D721Med (cell line): ENCODE data around the gene TAX1BP1.

Experiments used
- DNase-seq: peaks from one replicate; pipeline ENCODE4 v3.0.0; 2011; ENCODE audit warnings: low spot score; ENCODE audit not compliant: insufficient read length
- FAIRE-seq: peaks from 2 replicates; lab custom pipeline; 2011; peaks lifted over from hg19 to GRCh38; lab: Jason Lieb, UNC
- TF ChIP-seq, protein P1 (sequence below): IDR thresholded peaks from 2 replicates; pipeline ENCODE4 v1.5.1; 2012; ENCODE audit warnings: mild to moderate bottlenecking, control low read depth; ENCODE audit not compliant: insufficient read depth; ENCODE audit errors: missing control alignments

The TAX1BP1 gene

GRCh38 chr7:27822245-27822644 lies 82.3 kb downstream of the TAX1BP1 start:
- DNase-seq (no peak), FAIRE-seq (peak; percentile 60)
- TF ChIP-seq, protein P1, sequence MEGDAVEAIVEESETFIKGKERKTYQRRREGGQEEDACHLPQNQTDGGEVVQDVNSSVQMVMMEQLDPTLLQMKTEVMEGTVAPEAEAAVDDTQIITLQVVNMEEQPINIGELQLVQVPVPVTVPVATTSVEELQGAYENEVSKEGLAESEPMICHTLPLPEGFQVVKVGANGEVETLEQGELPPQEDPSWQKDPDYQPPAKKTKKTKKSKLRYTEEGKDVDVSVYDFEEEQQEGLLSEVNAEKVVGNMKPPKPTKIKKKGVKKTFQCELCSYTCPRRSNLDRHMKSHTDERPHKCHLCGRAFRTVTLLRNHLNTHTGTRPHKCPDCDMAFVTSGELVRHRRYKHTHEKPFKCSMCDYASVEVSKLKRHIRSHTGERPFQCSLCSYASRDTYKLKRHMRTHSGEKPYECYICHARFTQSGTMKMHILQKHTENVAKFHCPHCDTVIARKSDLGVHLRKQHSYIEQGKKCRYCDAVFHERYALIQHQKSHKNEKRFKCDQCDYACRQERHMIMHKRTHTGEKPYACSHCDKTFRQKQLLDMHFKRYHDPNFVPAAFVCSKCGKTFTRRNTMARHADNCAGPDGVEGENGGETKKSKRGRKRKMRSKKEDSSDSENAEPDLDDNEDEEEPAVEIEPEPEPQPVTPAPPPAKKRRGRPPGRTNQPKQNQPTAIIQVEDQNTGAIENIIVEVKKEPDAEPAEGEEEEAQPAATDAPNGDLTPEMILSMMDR = no peak

DNA sequence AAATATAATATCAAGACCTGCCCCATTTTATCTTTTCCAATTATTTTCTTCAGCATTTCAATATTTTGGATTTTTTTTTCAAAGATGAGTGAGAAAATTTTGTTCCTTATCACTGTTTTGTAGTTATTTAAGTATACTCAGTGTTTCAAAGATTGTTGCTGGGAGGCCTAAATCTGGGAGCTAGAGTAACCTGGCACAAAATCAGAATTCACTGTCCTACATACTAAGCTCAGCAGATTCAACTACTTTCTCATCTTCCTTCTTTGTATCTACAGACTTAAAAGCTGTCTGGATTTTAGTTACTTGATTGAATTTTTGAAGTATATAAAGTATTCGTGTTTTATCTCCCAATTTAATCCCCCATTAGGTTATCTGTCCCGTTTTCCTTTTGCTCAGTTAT lies 85.9 kb downstream of the TAX1BP1 start:
- FAIRE-seq = no peak
- TF ChIP-seq, protein P1 = no peak
- no peak for DNase-seq

DNA sequence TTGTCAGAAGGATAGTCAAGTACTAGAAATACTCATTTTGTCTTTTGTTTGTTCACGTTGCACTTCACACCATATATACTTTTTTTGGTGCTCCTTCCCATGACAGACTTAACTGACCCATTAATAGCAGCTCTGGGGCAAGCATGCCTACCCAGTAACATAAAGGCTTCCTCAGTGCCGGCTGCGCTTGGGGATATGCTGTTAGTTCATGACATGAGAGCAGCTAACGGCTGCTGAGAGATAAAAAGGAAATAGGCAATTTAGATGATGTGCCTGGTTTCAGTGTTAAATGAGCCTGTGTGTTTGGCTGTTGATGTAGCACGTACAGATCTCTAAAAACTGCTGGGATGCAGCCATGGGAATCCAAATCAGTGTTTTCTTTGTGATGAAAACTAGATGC lies 86.4 kb downstream of the TAX1BP1 start:
- TF ChIP-seq, protein P1 = no peak
- DNase-seq (no peak), FAIRE-seq (no peak)

DNA sequence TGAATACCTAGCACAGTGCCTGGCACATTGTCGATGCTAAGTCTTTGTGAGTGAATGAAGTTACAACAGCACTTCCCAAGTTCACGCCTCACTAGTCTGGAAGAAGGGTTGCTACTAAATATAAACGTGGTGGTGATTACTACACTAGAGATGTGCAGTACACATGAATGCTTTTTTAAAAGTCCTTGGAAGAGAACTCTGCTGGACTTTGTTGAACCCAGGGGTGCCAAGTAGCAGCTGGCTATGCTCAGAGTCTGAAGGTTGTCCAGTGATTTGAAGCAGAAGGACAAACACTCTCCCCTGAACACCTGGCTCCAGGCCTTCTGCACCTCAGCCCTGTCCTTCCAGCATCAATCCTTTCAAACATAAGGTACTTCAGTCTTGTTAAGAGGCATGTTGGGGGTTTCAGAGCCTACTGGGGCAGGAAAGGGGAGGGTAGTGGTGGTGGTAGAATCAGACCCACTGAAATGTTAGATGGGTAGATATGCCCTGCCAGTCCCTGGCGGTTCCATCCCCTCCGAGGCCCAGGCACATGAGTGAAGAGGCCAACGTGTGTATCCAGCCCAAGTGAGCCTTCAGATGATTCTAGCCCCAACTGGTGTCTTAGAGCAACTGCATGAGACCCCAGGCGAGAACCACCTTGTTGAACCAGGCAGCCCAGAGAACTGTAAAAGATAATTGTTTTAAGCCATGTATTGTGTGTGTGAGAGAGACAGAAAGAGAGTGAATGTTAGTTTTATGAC lies 94.4 kb downstream of the TAX1BP1 start:
- no peak for DNase-seq
- TF ChIP-seq, protein P1 = no peak
- FAIRE-seq = no peak

- TF ChIP-seq, protein P1 = no peak
- DNase-seq (no peak), FAIRE-seq (no peak)
Observed at GRCh38 chr7:27835376-27835775, 95.4 kb downstream of the TAX1BP1 start.

- no peak for FAIRE-seq
- TF ChIP-seq, protein P1 = no peak
- no peak for DNase-seq
Observed at GRCh38 chr7:27836536-27836935, 96.6 kb downstream of the TAX1BP1 start.

GRCh38 chr7:27839099-27839498 lies 99.1 kb downstream of the TAX1BP1 start:
- TF ChIP-seq, protein P1 = no peak
- FAIRE-seq = no peak

More at GRCh38 chr7:27839099-27839498, 99.1 kb downstream of the TAX1BP1 start:
- no peak for DNase-seq
